Activated CD8-positive, alpha-beta memory T cell treated with anti-CD3 and anti-CD28 coated beads for 36 hours (primary cell): Measurements from ENCODE around the gene TDRD10. TPM values are rescaled to one million over a fixed set of nuclear protein-coding genes. Genes with fewer than 3 reads are reported as not detected.

Source experiments
- CTCF ChIA-PET: fragments of 350-600 bp; sonication (Branson Sonifier 250); formaldehyde crosslinking; loops from one replicate; lab custom pipeline; 2021; ENCODE audit warnings: antibody characterized with exemption; lab: Charles Lee
- POLR2A ChIA-PET: fragments of 350-600 bp; sonication (Branson Sonifier 250); formaldehyde crosslinking; loops from one replicate; lab custom pipeline; 2021; ENCODE audit warnings: antibody characterized with exemption; lab: Charles Lee
- total RNA-seq, 2 experiments: library from RNA; stranded (reverse); gene quantifications; one replicate each; pipeline ENCODE4 v1.2.3, GENCODE V29; 2021

The TDRD10 gene
- total RNA-seq, 2 experiments from 2014 or later: not detected

DNA sequence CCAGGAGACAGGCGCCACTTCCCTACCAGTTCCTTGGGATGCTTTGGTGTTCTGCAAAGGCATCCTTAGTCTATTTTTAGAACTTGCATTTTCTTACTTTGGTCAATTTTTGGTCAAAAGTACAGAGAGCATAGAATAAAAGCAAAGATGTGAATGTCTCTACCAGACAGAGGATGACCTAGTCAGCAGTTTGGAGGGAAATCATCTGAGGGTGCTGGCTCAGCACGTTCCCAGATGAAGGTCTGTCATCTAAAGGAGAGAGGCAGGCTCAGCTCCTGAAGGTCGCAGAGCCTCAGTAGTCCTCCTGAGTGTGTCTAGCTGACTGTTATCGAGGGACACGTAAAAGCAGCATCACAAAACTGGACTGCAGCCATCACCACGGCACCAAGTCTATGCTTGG is 80.9 kb downstream of the TDRD10 start:
- ChIA-PET CTCF (no interaction called here), POLR2A (no interaction called here)

DNA sequence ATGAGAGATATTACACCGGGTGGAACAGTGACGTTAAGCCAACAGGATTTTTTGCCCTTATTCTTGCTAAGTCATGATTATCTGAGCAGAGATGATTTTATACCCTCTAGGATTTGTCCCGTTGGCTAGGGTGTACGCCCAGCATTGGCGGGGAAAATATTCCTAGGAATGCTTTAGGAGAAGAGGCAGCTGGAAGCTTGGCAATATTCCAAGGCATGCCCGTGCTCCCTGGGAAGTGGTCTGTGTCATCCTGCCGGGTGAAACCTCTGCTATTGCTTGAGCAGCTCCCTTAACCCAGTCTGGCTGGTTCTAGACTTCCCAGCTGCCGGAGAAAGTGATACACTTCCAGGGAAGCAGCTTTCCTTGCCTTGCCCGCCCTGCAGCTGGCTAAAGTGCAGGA is 81.8 kb downstream of the TDRD10 start:
- CTCF ChIA-PET: no interaction called here
- POLR2A ChIA-PET: no interaction called here

DNA sequence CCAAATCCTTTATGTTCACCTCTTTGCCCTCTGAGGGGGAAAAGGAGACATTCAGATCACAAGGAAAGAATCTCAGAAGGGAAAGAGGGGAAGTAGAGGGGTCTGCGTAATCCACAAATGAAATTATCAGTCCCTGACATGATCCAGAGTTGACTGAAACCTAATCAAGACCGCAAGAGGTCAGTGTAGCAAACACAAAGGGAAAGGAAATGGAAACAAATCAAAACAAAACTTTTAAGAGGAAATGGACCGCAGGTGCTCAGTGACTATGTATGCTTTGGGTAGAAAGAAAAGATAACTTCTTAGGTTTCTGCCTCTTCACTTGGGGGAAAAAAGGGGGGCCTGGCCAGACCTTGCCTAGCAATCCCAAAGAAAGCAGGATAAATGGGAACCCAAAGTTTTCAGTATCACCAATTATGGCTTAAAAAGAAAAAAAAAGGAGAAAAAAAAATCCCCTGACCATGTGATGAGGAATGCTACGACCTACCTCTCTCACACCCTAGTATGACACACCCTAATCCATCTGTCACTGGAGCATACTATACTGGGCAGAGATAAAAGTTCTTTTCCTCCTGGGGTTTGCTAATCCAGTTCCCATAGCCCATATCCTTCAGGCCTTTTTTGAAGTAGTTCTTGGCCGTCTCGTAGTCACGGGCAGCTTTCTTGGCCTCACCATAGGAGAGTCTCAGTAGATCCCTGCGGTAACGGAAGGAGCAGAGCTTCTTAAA is 82.4 kb downstream of the TDRD10 start:
- POLR2A ChIA-PET: no interaction called here
- CTCF ChIA-PET: no interaction called here

DNA sequence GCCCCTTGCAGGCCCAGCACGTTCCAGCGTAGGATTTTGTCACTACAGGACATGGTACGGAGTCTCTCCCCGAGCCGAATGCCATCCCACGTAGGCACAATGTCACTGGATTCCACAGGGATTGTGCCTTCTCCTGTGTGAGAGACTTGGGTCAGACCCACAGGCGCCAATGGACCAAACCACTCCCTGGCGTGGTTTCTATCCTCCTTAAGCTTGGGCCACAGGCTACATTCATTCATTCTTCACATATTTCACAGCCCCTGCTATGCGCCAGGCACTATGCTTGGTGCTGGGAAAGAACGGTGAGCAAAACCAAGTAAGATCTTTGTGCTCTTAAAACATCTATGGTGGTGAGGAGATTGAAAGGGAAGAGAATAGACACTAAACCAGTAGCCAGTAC is 84.2 kb downstream of the TDRD10 start:
- ChIA-PET POLR2A (no interaction called here), CTCF (no interaction called here)

DNA sequence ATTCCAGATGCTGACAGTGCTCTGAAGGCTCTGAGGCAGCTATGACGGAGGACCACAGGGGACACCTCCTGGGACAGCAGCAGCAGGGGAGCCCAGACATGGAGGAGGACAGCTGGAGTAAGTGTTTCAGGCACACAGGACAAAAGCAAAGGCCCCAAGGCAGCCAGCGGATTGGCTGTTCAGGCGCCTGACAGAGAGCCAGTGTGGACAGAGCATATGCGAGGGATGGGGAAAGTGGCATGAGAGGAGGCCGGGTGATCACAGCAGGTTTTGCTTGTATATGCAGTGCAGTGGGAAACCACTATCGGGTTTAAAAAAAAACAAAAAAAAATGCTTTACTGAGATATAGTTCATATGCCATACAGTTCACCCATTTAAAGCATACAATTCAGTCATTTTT is 84.6 kb downstream of the TDRD10 start:
- POLR2A ChIA-PET: no interaction called here
- CTCF ChIA-PET: no interaction called here

DNA sequence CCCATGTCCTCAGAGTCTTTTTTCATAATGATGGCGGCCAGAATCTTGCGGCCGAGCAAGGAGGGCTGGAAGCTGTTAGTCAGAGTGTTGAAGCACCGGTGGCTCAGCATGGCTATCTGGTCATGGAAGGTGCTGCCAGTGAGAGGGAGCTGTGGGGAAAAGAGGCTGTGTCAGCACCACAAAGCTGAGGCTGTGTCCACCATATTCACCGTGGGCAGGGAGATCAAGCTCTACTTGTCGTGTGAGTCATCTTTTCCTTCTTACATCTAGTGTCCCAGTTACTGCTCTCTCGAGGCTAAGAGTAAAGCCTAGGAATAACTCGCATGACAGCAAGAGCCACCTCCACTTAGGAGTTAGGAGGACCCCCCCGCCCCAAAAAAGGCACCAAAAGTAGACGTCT is 87.8 kb downstream of the TDRD10 start:
- POLR2A ChIA-PET: no interaction called here
- CTCF ChIA-PET: interaction anchor here (0.6 to 1.5 kb wide), 3 partner anchors 9 to 30 kb away, joined by 3 to 4 read pairs (median 3); no protein-coding TSS in a partner anchor

DNA sequence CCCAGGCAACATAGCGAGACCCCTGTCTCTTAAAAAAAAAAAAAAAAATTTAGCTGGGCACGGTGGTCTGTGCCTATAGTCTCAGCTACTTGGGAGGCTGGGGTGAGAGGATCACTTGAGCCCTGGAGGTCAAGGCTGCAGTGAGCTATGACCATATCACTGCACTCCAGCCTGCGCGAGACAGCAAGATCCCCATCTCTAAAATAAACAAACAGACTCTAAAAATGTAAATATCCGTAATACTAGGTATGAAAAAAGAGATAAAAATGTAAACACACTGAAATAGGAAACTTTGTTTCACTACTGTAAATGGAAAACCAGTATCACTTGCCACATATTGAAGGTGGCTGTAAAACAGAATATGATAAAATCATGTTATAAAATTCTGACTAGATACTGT is 88.7 kb downstream of the TDRD10 start:
- ChIA-PET POLR2A (no interaction called here), CTCF (no interaction called here)

DNA sequence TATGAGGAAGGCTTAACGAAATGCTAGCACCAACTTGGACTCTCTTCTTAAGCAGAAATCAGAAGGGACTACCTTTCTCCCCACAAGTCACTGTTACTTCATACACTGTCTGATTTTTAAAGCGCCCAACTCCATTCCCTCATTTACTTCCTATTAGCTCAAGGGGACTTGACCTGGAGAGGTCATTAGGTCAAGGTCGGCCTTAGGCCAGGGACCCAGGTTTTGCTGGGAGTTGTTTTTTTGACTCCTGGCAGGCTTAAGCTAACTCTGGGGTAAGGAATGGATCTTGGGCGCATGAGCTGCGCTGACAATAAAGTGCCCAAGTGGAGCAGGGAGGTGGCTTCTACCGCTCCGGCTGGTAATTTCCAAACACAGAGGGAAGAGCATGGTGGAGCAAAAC is 89.2 kb downstream of the TDRD10 start:
- ChIA-PET CTCF (no interaction called here), POLR2A (no interaction called here)

DNA sequence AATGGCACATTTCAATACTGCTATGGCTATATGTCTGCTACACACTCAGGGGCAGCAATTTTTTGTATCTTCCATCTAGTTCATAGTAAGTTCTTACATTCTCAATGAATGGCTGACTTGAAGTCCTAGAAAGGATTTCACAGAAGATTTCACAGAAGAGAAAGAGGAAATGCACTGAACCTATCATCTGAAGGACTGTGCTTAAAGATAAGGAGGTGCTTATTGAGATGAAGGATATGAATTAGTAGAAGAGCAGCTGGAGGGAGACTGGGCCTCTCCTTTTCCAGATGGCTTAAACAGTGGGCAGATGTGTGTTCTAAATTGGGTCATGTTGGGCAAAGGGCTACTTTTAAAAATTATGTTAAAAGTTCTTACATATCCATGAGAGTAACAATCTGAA is 91.4 kb downstream of the TDRD10 start:
- POLR2A ChIA-PET: no interaction called here
- CTCF ChIA-PET: interaction anchor here (0.7 kb wide), 1 partner anchor 289 kb away, joined by 3 read pairs; no protein-coding TSS in a partner anchor

DNA sequence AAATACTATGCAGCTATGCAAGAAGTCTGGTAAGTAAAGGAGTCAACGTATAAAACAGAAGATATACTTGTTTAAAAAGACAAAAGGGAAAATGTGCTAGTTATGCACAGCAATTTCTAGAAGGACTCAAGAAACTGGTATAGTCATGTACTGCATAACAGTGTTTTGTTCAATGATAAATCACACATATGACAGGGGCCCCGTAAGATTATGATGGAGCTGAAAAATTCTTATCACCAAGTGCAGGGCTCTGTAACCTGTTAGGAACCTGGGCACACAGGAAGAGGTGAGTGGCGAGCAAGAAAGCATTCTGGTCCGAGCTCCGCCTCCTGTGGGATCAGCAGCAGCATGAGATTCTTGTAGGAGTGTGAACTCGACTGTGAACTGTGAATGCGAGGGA is 92.8 kb downstream of the TDRD10 start:
- CTCF ChIA-PET: interaction anchor here (0.6 to 0.7 kb wide), 2 partner anchors 42 to 75 kb away, joined by 3 read pairs; no protein-coding TSS in a partner anchor
- POLR2A ChIA-PET: no interaction called here

DNA sequence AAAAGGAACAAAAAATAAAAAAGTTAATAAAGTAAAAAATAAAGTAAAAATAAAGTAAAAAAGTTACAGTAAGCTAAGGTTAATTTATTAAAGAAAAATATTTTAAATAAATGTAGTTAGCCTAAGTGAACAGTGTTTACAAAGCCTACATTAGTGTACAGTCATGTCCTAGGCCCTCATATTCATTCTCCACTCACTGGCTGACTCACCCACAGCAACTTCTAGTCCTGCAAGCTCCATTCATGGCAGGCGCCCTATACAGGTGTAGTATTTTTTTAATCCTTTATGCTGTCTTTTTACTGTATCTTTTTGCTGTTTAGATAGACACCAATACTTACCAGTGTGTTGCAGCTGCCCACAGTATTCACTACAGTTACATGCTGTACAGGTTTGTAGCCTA is 93.6 kb downstream of the TDRD10 start:
- CTCF ChIA-PET: no interaction called here
- POLR2A ChIA-PET: interaction anchor here (1.0 kb wide), 1 partner anchor 13 kb away, joined by 12 read pairs; the partner anchor contains the start of gene ADAR

Other genes with a start within 250 kb of the TDRD10 start
- gene HAX1, start 229.6 kb upstream of the TDRD10 start, total RNA-seq: 100 to 1,000 TPM; 173 to 176 TPM
- not detected for gene AQP10, start 181.1 kb upstream of the TDRD10 start, total RNA-seq
- 10 to 100 TPM; 73.1 to 74.9 TPM for gene ATP8B2, start 176.7 kb upstream of the TDRD10 start, total RNA-seq
- 1 to 10 TPM; 1.0 to 1.5 TPM for gene IL6R, start 96.9 kb upstream of the TDRD10 start, total RNA-seq
- not detected for gene SHE, start 193 bp downstream of the TDRD10 start, total RNA-seq
- gene UBE2Q1, start 56.4 kb downstream of the TDRD10 start, total RNA-seq: 10 to 100 TPM; 84.7 to 89.7 TPM
- gene CHRNB2, start 65.6 kb downstream of the TDRD10 start, total RNA-seq: under 1 TPM; 0.06 to 0.10 TPM
- gene ADAR, start 106.0 kb downstream of the TDRD10 start, total RNA-seq: 100 to 1,000 TPM; 197 to 202 TPM